K562 (cell line): Measurements from ENCODE around the gene SCARF2. TPM values are rescaled to one million over a fixed set of nuclear protein-coding genes. Genes with fewer than 3 reads are reported as not detected.

Experiments
- BCOR ChIP-seq: fragments of 450-650 bp; IDR thresholded peaks from 2 replicates; pipeline ENCODE4 v1.6.1; 2016
- CCNT2 ChIP-seq: IDR thresholded peaks from 2 replicates; pipeline ENCODE4 v1.6.1; 2011; ENCODE audit warnings: borderline replicate concordance, low read depth, mild to moderate bottlenecking, moderate library complexity, mixed read lengths, low read length; ENCODE audit not compliant: insufficient read length; ENCODE audit errors: extremely low read depth
- CREB1 ChIP-seq, 2 experiments: sonication (generic) in 1 of 2; formaldehyde crosslinking in 1 of 2; IDR thresholded peaks; 2 replicates each; pipeline versions ENCODE4 v1.6.1 to v1.8.0; 2012 to 2022; ENCODE audit warnings: inconsistent platforms in 1 of 2, mild to moderate bottlenecking in 1 of 2, missing genetic modification reagents in 1 of 2, moderate library complexity in 1 of 2
- FOS ChIP-seq: IDR thresholded peaks from 3 replicates; pipeline ENCODE4 v1.6.1; 2011; ENCODE audit not compliant: insufficient read length; ENCODE audit errors: extremely low read depth
- HNRNPUL1 ChIP-seq: fragments of 200-400 bp; formaldehyde crosslinking; IDR thresholded peaks from 2 replicates; pipeline ENCODE4 v1.6.1; 2017; ENCODE audit warnings: low read length
- MNT ChIP-seq, 2 experiments: fragments of 450-650 bp; conservative IDR thresholded peaks; 2 replicates each; pipeline ENCODE4 v1.6.1; 2017; ENCODE audit warnings: mild to moderate bottlenecking in 2 of 2, moderate library complexity in 2 of 2
- MTA3 ChIP-seq: fragments of 450-650 bp; formaldehyde crosslinking; IDR thresholded peaks from 2 replicates; pipeline ENCODE4 v1.6.1; 2017; ENCODE audit warnings: mild to moderate bottlenecking, borderline replicate concordance
- NELFE ChIP-seq: IDR thresholded peaks from 2 replicates; pipeline ENCODE4 v1.6.1; 2011; ENCODE audit warnings: mild to moderate bottlenecking; ENCODE audit not compliant: insufficient read depth, insufficient read length
- SRF ChIP-seq, 2 experiments: fragments of 250-450, 450-650 bp in 1 of 2; sonication (Bioruptor Pico) in 1 of 2; sonication (generic) in 1 of 2; formaldehyde crosslinking; IDR thresholded peaks; 2 replicates each; pipeline versions ENCODE4 v1.5.0 to v1.5.1; 2020 to 2022; ENCODE audit warnings: mild to moderate bottlenecking in 1 of 2, missing genetic modification reagents in 1 of 2
- TBL1XR1 ChIP-seq, 2 experiments: IDR thresholded peaks; 2 replicates each; pipeline ENCODE4 v1.6.1; 2012; ENCODE audit warnings: improper control_type of control experiment in 2 of 2, low read length in 2 of 2, mild to moderate bottlenecking in 1 of 2
- ZBTB49 ChIP-seq: sonication (generic); formaldehyde crosslinking; IDR thresholded peaks from 2 replicates; pipeline ENCODE4 v1.8.0; 2022; ENCODE audit warnings: missing genetic modification reagents, mild to moderate bottlenecking, borderline replicate concordance
- ZNF398 ChIP-seq: fragments of 250-450 bp; sonication (Bioruptor Pico); IDR thresholded peaks from 2 replicates; pipeline ENCODE4 v1.8.0; 2021; ENCODE audit warnings: moderate library complexity, mild to moderate bottlenecking, inconsistent platforms
- ZNF583 ChIP-seq: fragments of 250-450 bp; sonication (Bioruptor Pico); IDR thresholded peaks from 2 replicates; pipeline ENCODE4 v1.4.0; 2020
- polyA plus RNA-seq, 8 experiments: library from polyadenylated mRNA; depleted of rRNA in 4 of 8; stranded (reverse) in 5 of 8; unstranded in 3 of 8; fragments of >200 nt; fragmentation: Nextera tagmentation in 2 of 8; fragmentation: Illumina TruSeq in 1 of 8; extraction: Ambion mirVana in 2 of 8; extraction: Trizol in 1 of 8; gene quantifications; 2 replicates each; pipeline versions ENCODE4 v1.2.1 to v1.2.3, GENCODE V29; 2011 to 2014; ENCODE audit warnings: inconsistent platforms in 1 of 8, missing spikeins in 1 of 8
- total RNA-seq, 7 experiments: library from RNA; depleted of rRNA in 6 of 7; stranded (reverse); fragments of >200 nt in 6 of 7; fragmentation: Illumina TruSeq in 2 of 7; extraction: Trizol in 2 of 7; gene quantifications; 2 replicates each; pipeline versions ENCODE4 v1.2.1 to v1.2.3, GENCODE V29; 2011 to 2021; ENCODE audit warnings: low replicate concordance in 1 of 7

Gene SCARF2
- total and polyA plus RNA-seq, 9 of the 15 experiments (the other 6 are each of a cell fraction or from before 2014, with no cell fraction given) = 0.06 to 0.32 (median 0.21) TPM; not detected in 5

GRCh38 chr22:20412474-20413216, 25.0 kb downstream of the SCARF2 start (continued):
- TF ChIP-seq ZBTB49 (CRISPR knock-in tag) = no peak
- TF ChIP-seq ZNF398 (CRISPR knock-in tag) = no peak
- 0 out of 2 replicates have a peak, but pooled peaks have one; percentile 42 for TF ChIP-seq ZNF583 (CRISPR knock-in tag)
- 0 out of 4 replicates have a peak, but pooled peaks of 1 of the 2 experiments have one; percentile 32 for TF ChIP-seq SRF (CRISPR knock-in tag; IDR thresholded peaks at IDR 0.05)
- peak; percentile 69 for TF ChIP-seq BCOR
- no peak for TF ChIP-seq CCNT2
- TF ChIP-seq NELFE = no peak
- no peak for TF ChIP-seq MNT (conservative IDR thresholded peaks at IDR 0.05)
- no peak for TF ChIP-seq FOS
- no peak for TF ChIP-seq CREB1 (IDR thresholded peaks at IDR 0.05)
- no peak for TF ChIP-seq CREB1 (CRISPR knock-in tag; IDR thresholded peaks at IDR 0.05)
- TF ChIP-seq TBL1XR1 (IDR thresholded peaks at IDR 0.05; ENCODE audit: low read length in 2 of 2) = no peak
- TF ChIP-seq MTA3 = 0 out of 2 replicates have a peak, but pooled peaks have one; percentile 39
- 0 out of 2 replicates have a peak, but pooled peaks have one; percentile 52 for TF ChIP-seq HNRNPUL1
